ACHN (cell line): ENCODE measurements around the gene SMIM29.

Source experiments
- DNase-seq: peaks from one replicate; pipeline ENCODE4 v3.0.0-alpha.2; 2015
- in situ Hi-C: cut with HindIII; loops from 2 replicates; pipeline ENCODE4 v1.10.0; 2017; ENCODE audit warnings: low sequenced_read_pairs, low pct_ligation_motif_present, low pct_unique_long_range_greater_than_20kb

The SMIM29 gene

DNA sequence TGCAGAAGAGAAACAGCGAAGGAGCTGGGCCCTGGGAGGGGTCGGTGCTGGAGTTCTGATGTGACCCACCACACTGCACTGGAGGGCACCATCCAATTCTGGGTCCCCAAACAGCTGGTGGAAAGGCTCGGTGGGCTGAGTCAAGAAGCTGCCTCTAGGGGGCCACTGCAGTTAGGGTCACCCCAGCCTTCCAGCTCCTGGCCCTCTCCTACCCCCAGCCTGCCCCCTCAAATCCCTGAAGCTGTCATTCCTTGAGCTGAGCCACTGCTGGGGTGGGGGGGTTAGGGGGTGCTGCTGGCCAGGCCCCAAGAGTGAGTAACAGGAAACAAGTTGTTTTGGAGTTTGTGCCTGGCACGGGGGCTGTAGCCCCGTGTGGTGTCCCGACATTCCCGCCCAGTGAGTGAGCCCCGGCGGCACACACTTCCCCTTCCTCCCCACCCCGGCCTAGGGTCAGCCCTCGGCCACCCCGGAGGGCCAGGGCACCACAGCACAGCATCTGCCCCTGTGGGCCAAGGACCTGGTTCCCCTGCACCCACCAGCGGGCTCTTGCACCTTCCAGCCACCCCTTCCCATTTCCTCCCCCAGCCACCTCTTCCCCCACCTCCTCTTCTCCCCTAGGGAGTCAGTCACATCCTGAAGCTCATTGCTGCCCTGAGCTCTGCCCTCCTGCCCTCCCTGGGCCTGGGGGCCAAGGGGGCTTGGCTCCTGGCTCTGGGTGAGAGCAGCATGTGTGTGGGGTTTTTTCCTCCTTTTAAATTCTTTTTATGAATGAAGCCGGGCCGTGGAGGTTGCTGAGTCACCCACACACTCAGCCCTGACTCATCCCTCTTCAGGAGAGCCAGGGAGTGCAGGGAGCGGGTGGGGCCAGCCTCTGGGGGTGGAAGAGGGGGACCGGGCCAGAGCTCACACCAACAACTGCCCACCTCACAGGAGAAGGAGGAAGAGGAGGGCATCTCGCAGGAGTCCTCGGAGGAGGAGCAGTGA is 4.6 kb downstream of the SMIM29 start:
- in situ Hi-C loops: no loop called here
- peak; percentile 93 for DNase-seq

DNA sequence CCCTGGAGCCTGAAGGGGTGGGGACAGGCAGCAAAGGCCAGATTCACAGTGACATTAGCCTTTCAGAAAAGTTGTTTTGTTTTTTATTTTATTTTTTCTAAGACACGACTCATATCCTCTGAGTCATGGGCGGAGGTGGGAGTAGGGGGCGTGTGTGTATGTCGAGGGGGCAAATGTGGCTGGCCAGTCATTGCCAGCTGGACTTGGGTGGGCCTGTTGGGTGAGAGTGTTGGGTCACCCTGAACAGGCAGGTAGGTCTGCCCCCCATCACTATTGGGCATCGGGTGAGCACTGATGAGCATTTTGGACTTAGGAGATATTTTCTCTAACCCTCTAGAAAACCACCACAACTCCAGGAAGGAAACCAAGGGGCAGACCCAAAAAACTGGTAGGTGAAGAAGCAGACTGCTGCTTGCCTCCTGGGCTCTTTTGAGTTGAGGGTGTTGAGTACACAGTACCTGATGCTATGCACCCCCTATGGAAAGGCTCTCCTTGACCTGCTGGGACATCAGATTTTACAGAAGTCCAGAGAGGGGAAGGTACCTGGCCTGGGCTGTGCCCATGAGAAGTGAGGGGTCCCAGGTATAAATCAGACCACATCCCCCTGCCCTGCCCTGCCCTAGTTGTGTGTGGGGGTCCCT is 5.6 kb downstream of the SMIM29 start:
- no peak for DNase-seq
- in situ Hi-C loops: no loop called here

DNA sequence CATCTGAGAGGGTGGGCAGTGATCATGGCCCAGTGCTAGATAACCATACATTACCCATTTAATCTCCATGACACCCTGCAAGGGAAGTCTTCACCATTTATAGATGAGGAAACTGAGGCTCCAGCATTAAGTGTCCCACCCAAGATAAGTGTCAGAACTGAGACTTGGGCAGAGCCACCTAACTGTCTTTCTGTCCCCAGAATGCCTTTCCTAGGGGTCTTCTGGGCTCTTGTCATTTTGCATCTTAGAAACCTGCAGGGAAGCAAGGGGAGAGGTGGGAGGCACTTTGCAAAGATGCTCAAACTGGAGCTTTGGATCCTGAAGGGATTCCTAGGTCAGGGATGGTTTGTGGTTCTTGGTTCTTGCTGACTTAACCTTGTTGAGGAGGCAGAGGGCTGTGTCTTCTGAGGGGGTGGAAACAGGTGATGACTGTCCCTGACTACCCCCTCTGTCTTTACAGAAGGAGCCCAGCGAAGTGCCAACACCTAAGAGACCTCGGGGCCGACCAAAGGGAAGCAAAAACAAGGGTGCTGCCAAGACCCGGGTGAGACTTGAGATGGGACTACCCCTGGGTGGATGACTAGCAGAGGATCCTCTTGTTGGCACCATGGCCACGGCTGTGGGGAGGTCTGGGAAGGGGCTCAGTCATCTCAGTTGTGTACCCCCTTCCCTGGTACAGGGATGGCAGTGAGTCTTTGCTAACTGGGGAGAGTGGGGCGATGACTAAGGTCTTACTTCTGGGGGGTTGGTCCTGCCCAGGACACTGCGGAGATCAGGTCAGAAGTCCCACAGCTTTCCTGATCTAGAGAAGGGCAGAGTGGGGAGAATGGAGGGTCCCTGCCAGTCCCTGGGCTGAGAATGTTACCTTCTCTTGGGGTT is 6.3 kb downstream of the SMIM29 start:
- DNase-seq: no peak
- in situ Hi-C loops: no loop called here

DNA sequence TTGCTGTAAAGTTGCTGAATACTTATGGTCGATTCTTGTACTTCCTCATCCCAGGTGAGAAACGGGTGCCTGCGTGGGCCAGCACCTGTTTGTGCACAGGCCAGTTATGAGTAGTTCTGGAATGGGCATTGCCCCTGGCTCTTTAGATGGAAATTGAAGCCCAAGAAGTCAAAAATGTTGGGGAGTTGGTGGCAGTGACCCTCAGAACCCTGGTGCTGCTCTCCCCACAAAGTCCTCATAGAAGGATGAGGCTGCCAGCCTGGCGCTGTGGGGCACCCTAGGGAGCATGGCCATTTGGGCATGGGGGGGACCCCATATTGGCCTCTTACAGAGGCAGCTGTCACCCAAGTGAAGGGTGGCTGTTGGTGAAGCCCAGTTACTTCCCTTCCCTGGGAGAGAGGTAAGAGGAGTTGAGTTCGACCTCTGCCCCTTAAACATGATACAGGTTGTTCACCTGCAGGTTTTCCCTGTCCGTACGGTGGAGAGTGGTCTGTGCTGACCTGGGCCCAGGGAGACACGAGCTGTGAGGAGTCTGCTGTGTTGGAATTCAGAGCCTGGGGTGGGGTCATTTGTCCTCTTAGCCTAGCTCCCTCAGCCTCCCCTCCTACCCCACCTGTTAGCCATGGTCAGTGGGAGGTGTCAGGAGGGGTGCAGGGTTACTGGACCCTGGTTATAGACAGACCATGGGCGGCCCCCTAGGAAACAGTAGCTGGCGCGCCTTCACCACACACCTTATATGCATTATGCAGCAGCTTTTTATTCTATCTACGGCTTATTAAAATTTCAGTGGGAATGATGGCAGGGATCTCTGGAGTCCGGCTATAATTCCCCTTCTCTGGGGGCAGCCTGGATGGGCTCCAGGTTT is 7.2 kb downstream of the SMIM29 start:
- no peak for DNase-seq
- in situ Hi-C loops: no loop called here

DNA sequence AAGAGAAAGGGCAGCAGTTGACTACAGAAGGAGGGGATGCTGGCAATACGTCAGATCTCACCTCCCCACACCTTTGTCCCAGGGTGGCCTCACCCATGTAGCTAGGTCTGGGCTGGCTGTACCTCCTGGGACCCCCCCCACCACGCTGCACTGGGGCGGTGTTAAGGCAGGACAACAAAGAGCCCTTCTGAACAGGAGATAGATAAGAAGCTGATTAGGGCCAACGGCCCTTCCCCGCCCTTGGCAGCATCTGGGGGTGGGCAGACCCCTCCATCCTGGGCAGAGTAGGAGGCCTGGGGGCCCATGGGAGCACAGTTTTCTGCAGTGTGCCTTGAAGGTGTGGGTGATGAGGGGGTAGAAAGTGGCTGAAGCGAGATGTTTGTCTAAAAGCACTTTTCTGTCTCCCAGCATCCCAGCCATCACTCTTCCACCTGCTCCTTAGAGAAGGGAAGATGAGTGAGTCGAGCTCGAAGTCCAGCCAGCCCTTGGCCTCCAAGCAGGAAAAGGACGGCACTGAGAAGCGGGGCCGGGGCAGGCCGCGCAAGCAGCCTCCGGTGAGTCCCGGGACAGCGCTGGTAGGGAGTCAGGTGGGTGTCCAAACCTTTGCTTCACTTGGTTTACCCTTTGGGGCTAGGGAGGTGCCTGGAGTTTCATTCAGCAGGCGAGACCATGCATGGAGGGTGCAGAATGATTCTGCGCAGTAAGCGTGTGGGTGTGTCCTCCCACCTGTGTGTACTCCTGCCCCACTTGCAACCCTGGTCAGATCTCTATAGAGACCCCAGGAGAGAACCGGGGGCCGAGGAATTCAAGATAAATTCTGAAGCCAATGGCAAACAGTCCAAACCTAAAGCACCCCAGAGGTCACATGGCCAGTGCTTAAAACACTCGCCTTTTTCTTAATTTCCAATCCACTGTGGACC is 8.2 kb downstream of the SMIM29 start:
- DNase-seq: no peak
- in situ Hi-C loops: no loop called here

GRCh38 chr6:34239893-34240292 is 8.9 kb downstream of the SMIM29 start:
- no peak for DNase-seq
- in situ Hi-C loops: no loop called here

DNA sequence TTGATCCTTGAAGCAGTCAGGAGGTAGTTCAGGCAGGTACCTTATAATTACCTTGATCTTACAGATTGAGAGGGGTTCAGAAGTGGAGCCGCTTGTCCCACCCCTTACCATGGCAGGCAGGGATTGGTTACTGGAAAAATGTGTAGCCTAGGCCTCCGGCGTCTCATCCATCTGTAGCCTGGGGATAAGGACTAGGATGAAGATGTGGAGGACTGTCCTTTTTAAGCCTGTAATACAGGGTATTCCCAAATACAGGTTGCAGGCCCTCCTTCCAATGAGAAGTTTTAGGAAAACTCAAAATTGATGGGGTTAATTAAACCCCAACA is 9.3 kb downstream of the SMIM29 start:
- no peak for DNase-seq
- in situ Hi-C loops: no loop called here

- in situ Hi-C loops: no loop called here
These were observed 10.0 kb downstream of the SMIM29 start for GRCh38 chr6:34238585-34239499.

DNA sequence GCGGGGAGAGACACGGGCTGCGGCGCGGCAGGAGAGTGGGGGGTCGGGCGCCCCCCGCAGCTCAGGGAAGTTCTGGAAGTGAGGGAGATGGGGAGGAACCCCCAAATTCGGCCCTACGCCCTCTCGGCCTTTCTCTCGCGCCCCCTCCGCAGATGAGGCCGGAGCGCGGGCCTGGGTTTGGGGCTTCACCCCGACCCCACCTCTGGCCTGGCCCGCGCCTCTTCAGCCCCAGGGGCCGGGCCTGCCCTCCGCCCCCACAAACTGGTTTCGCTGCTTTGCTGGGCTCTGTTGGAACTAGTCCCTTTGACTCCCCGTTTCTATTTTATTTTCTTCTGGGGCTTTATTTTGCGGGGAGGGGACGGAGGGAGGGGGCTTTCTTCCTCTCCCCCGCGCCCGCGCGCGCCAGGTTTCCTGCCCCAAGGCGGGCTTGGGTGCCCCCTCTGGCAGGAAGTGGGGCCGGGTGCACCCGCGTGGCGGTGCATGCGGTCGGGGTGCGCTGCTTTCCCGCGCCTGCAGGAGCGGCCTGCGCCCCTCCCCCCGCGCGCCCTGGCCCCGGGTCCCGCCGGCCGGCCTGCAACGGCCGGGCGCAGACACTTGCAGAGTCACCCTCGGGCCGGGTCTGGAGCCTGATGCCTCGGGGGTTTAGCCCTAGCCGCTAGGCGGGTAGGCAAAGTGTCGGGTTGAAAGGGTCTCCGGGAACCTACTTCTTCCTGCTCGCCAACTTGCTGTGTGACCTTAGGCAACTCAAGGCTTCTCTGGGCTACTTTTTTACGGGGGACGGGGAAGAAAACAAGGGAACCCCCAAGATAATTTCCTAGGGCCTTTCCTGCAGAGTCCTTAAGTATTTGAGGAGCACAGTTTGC is 10.9 kb downstream of the SMIM29 start:
- DNase-seq: peak; percentile 68
- in situ Hi-C loops: no loop called here

More at GRCh38 chr6:34238585-34239499, 10.0 kb downstream of the SMIM29 start:
- no peak for DNase-seq

GRCh38 chr6:34237316-34237721 is 11.5 kb downstream of the SMIM29 start:
- in situ Hi-C loops: no loop called here
- DNase-seq: no peak

- peak; percentile 82 for DNase-seq
- in situ Hi-C loops: no loop called here
These were observed 12.1 kb downstream of the SMIM29 start, which contains the start of gene HMGA1 for GRCh38 chr6:34236443-34237315. TSS of gene HMGA1 (plus strand) at chr6:34236873. CDS start at chr6:34240781, 3,908 bp downstream.

GRCh38 chr6:34236131-34236442 is 12.7 kb downstream of the SMIM29 start:
- DNase-seq: no peak
- in situ Hi-C loops: no loop called here

GRCh38 chr6:34235307-34236130 is 13.3 kb downstream of the SMIM29 start:
- DNase-seq: peak; percentile 58
- in situ Hi-C loops: no loop called here
